Raji (cell line): ENCODE measurements around the gene PSMD1.

Experiments
- POLR2A ChIP-seq: IDR thresholded peaks from 2 replicates; pipeline ENCODE4 v1.6.1; 2011; ENCODE audit warnings: low read depth, low read length, control low read depth; ENCODE audit not compliant: insufficient read depth

PSMD1 gene

GRCh38 chr2:231213931-231214642, 157.4 kb downstream of the PSMD1 start:
- TF ChIP-seq POLR2A, result no peak

GRCh38 chr2:231218366-231218765, 161.7 kb downstream of the PSMD1 start:
- no peak for TF ChIP-seq POLR2A

- TF ChIP-seq POLR2A, result no peak
Measured at GRCh38 chr2:231219289-231219688, 162.6 kb downstream of the PSMD1 start.

- no peak for TF ChIP-seq POLR2A
Measured at GRCh38 chr2:231221761-231222160, 165.1 kb downstream of the PSMD1 start.
